Left lung (tissue), 10 donors: ENCODE results near the gene SLC31A1. TPM values are rescaled to one million over a fixed set of nuclear protein-coding genes. Genes with fewer than 3 reads are reported as not detected.
"Not testable (repeated sequence)": the region's sequence is repeated elsewhere in the genome, so short reads cannot be mapped to it uniquely, and the experiment has no call there.

Experiments used
- ATAC-seq: fragments of 200-7000 bp; cut with Tn5 transposase; one replicate; pipeline ENCODE4 v1.9.1; 2020; ENCODE audit warnings: moderate library complexity
- DNase-seq, 4 donors: peaks; one replicate each; pipeline ENCODE4 v3.0.0-alpha.2; 2013 to 2020
- H3K27ac ChIP-seq, 2 donors: fragments of 200-600 bp; sonication (generic) in 1 of 2; one replicate each; pipeline versions ENCODE4 v1.5.0 to v1.8.0; 2020 to 2021
- H3K27me3 ChIP-seq, 2 donors: fragments of 200-600 bp; sonication (generic) in 1 of 2; one replicate each; pipeline versions ENCODE4 v1.5.0 to v1.8.0; 2020 to 2021
- H3K36me3 ChIP-seq, 2 donors: fragments of 200-600 bp; sonication (generic) in 1 of 2; one replicate each; pipeline versions ENCODE4 v1.5.0 to v1.8.0; 2020 to 2021
- H3K4me1 ChIP-seq, 2 donors: fragments of 200-600 bp; one replicate each; pipeline ENCODE4 v1.8.0; 2021
- H3K4me3 ChIP-seq, 2 donors: fragments of 200-600 bp; sonication (generic) in 1 of 2; one replicate each; pipeline versions ENCODE4 v1.5.0 to v1.8.0; 2020 to 2021; ENCODE audit warnings: mild to moderate bottlenecking in 1 of 2
- H3K9me3 ChIP-seq, 2 donors: fragments of 200-600 bp; sonication (generic) in 1 of 2; one replicate each; pipeline versions ENCODE4 v1.5.0 to v1.8.0; 2020 to 2021
- CTCF ChIP-seq, 2 donors: fragments of 200-600 bp; sonication (generic) in 1 of 2; IDR thresholded peaks; one replicate each; pipeline versions ENCODE4 v1.5.0 to v1.8.0; 2021; ENCODE audit warnings: antibody characterized with exemption in 2 of 2
- intact Hi-C, 2 donors: fragments of 100-400 bp; cut with DNase I; formaldehyde crosslinking; loops; one replicate each; pipeline versions ENCODE4 v1.11.2 to v1.14.2; 2022
- polyA plus RNA-seq, 6 donors: library from polyadenylated mRNA; unstranded; fragments of 120-200 nt; gene quantifications; one replicate each; pipeline ENCODE4 v1.2.1, GENCODE V29; 2013; ENCODE audit not compliant: insufficient read length in 6 of 6
- total RNA-seq, 2 donors: library from RNA; stranded (reverse); fragmentation: NEBNext Ultra II Directional; extraction: Animal tissue kit (Norgen Biotek cat#: 25700); gene quantifications; one replicate each; pipeline ENCODE4 v1.2.1, GENCODE V29; 2021
- donor health status: DM: no; HTN: yes; CAD: no.
- donor health status: DM: no; HTN: no; CAD: no.

Gene SLC31A1
- total and polyA plus RNA-seq, 8 donors = 14.8 to 45.0 (median 17.1) TPM

DNA sequence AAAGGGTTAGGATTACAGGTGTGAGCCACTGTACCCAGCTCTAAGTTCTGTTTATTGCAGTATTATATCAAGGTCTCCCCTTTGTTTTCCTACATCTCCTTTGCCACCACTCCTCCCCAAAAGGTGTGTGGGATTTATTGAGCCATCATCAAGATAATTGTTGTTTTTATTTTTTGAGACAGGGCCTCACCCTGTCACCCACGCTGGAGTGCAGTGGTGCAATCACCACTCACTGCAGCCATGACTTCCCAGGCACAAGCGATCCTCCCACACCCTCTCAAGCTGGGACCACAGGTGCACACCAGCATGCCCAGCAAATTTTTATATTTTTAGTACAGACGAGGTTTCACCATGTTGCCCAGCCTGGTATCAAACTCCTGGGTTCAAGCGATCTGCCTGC lies 24.6 kb downstream of the SLC31A1 start:
- H3K4me1 ChIP-seq = no peaks in the 10 kb centered on the region
- ATAC-seq (no peak), DNase-seq (no peak)
- intact Hi-C loops = no loop called here
- no peak for TF ChIP-seq CTCF (IDR thresholded peaks at IDR 0.05)
- no peaks in the 10 kb centered on the region for H3K36me3 ChIP-seq
- H3K27me3 ChIP-seq = no peaks in the 10 kb centered on the region
- no peak overlapping the region for H3K4me3 ChIP-seq
- no peak overlapping the region for H3K27ac ChIP-seq
- H3K9me3 ChIP-seq = peaks cover 0 to 3% of the 10 kb centered on the region in 2 donors

DNA sequence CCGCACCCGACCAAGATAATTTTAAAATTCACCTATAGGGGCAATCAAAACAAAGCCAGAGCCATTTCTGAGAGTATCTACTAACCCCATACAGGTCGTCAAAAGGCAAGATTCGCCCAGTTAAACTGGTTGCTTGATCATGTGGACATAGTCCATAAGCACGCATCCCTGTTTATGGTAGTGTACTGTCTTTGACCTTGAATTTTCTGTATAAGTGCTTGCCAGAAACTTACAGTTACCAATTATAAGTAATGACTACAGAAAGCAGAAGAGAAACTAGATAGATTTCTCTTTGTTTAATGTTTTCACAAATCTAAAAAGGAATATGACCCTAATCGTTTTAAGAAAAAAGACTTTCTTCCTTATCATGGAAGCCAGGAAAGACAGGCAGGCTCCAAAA lies 25.6 kb downstream of the SLC31A1 start:
- H3K9me3 ChIP-seq = peaks cover 0 to 3% of the 10 kb centered on the region in 2 donors
- H3K27ac ChIP-seq = no peak overlapping the region
- H3K4me3 ChIP-seq = no peak overlapping the region
- no peaks in the 10 kb centered on the region for H3K36me3 ChIP-seq
- no peaks in the 10 kb centered on the region for H3K27me3 ChIP-seq
- no peaks in the 10 kb centered on the region for H3K4me1 ChIP-seq
- ATAC-seq (no peak), DNase-seq (no peak)
- intact Hi-C loops = no loop called here
- TF ChIP-seq CTCF (IDR thresholded peaks at IDR 0.05) = no peak

DNA sequence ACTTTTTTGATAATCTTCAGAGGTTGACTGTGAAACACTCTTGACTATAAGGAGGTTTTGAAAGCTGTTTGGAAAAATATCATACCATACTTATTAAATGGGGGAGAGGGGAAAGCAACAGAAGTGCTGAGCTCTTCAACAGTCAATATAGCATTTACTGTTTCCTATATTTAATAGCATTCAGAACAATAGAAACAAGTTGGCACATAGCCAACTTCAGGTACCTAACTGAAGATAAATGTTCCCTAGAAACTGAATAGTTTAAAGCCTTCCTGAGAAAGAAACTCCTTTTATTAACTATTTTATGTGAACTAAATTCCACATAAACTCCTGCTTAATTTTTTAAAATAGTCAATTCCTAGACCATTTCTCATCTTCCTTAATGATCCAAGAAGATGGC lies 26.3 kb downstream of the SLC31A1 start:
- Histone ChIP-seq H3K27ac (no peak overlapping the region), H3K27me3 (no peaks in the 10 kb centered on the region), H3K36me3 (no peaks in the 10 kb centered on the region), H3K4me1 (no peaks in the 10 kb centered on the region), H3K9me3 (peaks cover 0 to 3% of the 10 kb centered on the region in 2 donors), H3K4me3 (no peak overlapping the region)
- no peak for ATAC-seq
- TF ChIP-seq CTCF (IDR thresholded peaks at IDR 0.05) = no peak
- intact Hi-C loops = no loop called here
- no peak for DNase-seq

DNA sequence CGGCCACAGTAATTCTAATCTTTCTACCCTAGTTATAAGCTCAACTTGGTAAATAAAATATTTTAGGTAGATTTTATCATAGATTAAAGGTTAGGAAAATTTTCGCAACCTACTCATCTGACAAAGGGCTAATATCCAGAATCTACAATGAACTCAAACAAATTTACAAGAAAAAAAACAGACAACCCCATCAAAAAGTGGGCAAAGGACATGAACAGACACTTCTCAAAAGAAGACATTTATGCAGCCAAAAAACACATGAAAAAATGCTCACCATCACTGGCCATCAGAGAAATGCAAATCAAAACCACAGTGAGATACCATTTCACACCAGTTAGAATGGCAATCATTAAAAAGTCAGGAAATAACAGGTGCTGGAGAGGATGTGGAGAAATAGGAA lies 28.3 kb downstream of the SLC31A1 start:
- ATAC-seq, DNase-seq, H3K27ac ChIP-seq, H3K4me3 ChIP-seq, H3K9me3 ChIP-seq, H3K27me3 ChIP-seq, intact Hi-C loops, H3K36me3 ChIP-seq, H3K4me1 ChIP-seq: not testable (repeated sequence)

- peaks cover 0 to 3% of the 10 kb centered on the region in 2 donors for H3K9me3 ChIP-seq
- no peak for ATAC-seq
- no peak overlapping the region for H3K4me3 ChIP-seq
- no peak overlapping the region for H3K27ac ChIP-seq
- H3K36me3 ChIP-seq = no peaks in the 10 kb centered on the region
- TF ChIP-seq CTCF (IDR thresholded peaks at IDR 0.05) = no peak
- no peak for DNase-seq
- H3K27me3 ChIP-seq = no peaks in the 10 kb centered on the region
- H3K4me1 ChIP-seq = peaks cover 0 to 8% of the 10 kb centered on the region in 2 donors
- intact Hi-C loops = no loop called here
Measured at GRCh38 chr9:113250807-113251206, 29.5 kb downstream of the SLC31A1 start.

DNA sequence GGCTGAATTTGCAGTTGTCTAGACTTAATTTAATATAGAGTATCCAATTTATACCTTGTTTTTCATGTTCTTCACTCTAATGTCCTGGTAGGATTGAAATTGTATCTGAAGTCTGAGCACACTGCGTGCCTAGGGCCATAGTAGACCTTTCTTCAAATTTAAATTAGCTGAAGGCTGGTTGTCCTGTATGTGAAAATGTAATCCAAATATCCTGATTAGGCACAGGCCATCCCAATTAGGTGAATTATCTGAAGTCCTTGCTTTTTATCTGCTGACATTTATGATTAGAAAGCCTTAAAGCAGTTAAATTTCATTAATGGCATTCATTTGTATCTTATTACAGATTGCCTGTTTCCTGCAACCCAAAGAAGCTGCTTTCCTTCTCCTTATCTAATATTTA lies 33.6 kb downstream of the SLC31A1 start:
- TF ChIP-seq CTCF (IDR thresholded peaks at IDR 0.05) = no peak
- DNase-seq (no peak), ATAC-seq (no peak)
- Histone ChIP-seq H3K4me1 (peaks cover 0 to 9% of the 10 kb centered on the region in 2 donors), H3K27ac (peak overlapping the region in 1 of 2 donors; percentile 55), H3K9me3 (peaks cover 0 to 3% of the 10 kb centered on the region in 2 donors), H3K4me3 (no peak overlapping the region), H3K36me3 (peaks cover 0 to 40% of the 10 kb centered on the region in 2 donors), H3K27me3 (no peaks in the 10 kb centered on the region)
- intact Hi-C loops = no loop called here
